Esophagus squamous epithelium (tissue), 5 donors: ENCODE data around the gene OS9. TPM values are rescaled to one million over a fixed set of nuclear protein-coding genes. Genes with fewer than 3 reads are reported as not detected.

Source experiments
- DNase-seq: peaks from one replicate; lab custom pipeline; 2025; lab: John Stamatoyannopoulos, UW
- H3K27ac ChIP-seq, 4 donors: fragments of 200-600 bp; sonication (generic); one replicate each; pipeline ENCODE4 v1.5.1; 2016 to 2019; ENCODE audit warnings: mild to moderate bottlenecking in 1 of 4
- H3K27me3 ChIP-seq, 4 donors: fragments of 200-600 bp; sonication (generic); 1 replicate in 3 of 4; 2 replicates in 1 of 4; pipeline versions ENCODE4 v1.5.1 to v1.6.0; 2017 to 2021; ENCODE audit warnings: antibody characterized with exemption in 1 of 4
- H3K36me3 ChIP-seq, 3 donors: fragments of 200-600 bp; sonication (generic); one replicate each; pipeline ENCODE4 v1.5.1; 2016 to 2019
- H3K4me1 ChIP-seq, 3 donors: fragments of 200-600 bp; sonication (generic); one replicate each; pipeline ENCODE4 v1.5.1; 2017 to 2019
- H3K4me3 ChIP-seq, 4 donors: fragments of 200-600 bp; sonication (generic); 1 replicate in 3 of 4; 2 replicates in 1 of 4; pipeline ENCODE4 v1.5.1; 2016 to 2019; ENCODE audit warnings: mild to moderate bottlenecking in 2 of 4, moderate library complexity in 1 of 4
- H3K9me3 ChIP-seq, 3 donors: fragments of 200-600 bp; sonication (generic); one replicate each; pipeline ENCODE4 v1.5.1; 2016 to 2019
- POLR2A ChIP-seq, 4 donors: fragments of 450-650 bp; IDR thresholded peaks; one replicate each; pipeline ENCODE4 v1.6.1; 2017; ENCODE audit warnings: antibody characterized with exemption in 4 of 4, mild to moderate bottlenecking in 4 of 4, moderate library complexity in 3 of 4
- WGBS, 2 donors: methylation state at CpG; one replicate each; pipeline ENCODE4 v1.1.5; 2018; 5-methylcytosine and 5-hydroxymethylcytosine counted together
- intact Hi-C: fragments of 100-400 bp; cut with DNase I; formaldehyde crosslinking; loops from one replicate; pipeline ENCODE4 v1.15.0; 2022
- total RNA-seq, 4 donors: library from RNA; depleted of rRNA; stranded (reverse); fragments of >200 nt; gene quantifications; one replicate each; pipeline ENCODE4 v1.1.0, GENCODE V29; 2016
- TF ChIP-seq, protein P1 (sequence below), 6 experiments: fragments of 450-650 bp in 4 of 6; fragments of 200-600 bp in 2 of 6; sonication (generic) in 2 of 6; IDR thresholded peaks; one replicate each; pipeline ENCODE4 v1.5.1; 2016 to 2019; ENCODE audit warnings: antibody characterized with exemption in 6 of 6, mild to moderate bottlenecking in 4 of 6, moderate library complexity in 4 of 6
- donor health status: DM: yes; HTN: yes; CAD: no.

Gene OS9
- total RNA-seq, 4 donors from 2014 or later: 151 to 231 (median 168) TPM

DNA sequence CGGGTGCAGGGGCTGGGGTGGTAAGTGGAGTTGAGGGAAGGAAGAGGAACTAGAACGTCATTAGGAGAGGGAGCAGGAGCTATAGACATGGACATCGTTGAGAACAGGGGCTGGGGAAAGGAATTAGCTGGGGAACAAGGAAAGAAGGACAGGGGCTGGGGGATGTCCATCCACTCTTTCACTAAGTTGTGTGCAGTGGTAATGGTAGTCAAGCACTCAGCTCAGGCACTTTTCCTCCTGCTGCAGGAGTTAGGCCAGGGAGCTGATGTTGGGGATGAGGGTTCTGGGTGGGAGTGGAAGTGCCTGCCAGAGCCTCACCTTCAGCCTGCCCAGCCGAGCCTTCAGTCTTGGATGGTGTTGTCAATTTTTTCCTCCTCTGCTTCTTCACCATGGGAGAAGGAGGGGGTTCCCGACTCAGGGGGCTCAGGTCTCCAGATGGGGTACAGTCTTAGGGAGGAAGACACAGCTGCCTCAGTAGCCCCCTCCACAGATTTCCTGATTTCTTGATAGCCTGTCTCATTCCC, 35.5 kb downstream of the OS9 start:
- 55 to 60% methylated on average over 4 to 5 of the region's 5 CpGs for WGBS, 2 donors
- intact Hi-C loops: no loop called here
- no peak for DNase-seq

DNA sequence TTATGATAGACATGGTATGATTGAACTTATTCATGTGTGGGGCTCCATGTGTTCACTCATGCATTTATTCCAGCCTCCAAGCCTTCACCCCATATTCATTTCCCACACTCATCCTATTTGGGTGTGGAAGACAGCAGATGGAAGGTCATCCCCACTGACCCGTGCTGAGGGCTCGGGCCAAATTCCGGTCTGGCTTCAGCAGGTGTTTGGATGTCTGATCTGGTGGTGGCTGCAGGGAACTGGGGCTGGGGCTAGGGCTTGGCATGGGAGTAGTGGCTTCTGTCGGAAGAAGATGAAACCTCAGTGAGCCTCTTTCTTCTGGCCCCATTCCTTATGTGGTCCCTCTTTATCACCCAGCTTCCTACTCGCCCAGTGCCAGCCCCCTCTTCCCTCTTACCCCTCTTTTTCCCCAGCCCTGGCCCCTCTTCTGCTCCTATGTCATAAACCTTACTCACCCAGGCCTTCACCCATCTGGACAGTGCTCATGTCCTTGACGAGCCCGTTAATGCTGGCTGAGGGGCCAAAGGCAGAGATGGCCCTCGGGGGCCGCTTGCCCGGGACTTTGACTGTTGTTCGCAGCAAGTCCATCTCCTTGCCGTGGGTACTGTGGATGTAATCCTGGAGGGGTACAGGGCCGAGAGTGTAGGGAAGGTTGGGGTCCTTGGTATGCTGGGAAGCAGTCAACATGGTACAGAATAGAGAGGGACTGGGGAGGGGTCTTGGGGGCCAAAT, 36.6 kb downstream of the OS9 start:
- intact Hi-C loops: no loop called here
- Histone ChIP-seq H3K4me3 (no peak overlapping the region), H3K27me3 (peaks cover 0 to 43% (median 4%) of the 10 kb centered on the region in 4 donors)

More for the DNA sequence above, 35.5 kb downstream of the OS9 start:
- Histone ChIP-seq H3K27me3 (peaks cover 0 to 36% (median 0%) of the 10 kb centered on the region in 4 donors), H3K36me3 (peaks cover 0 to 10% (median 0%) of the 10 kb centered on the region in 3 donors), H3K9me3 (no peaks in the 10 kb centered on the region), H3K4me1 (peaks cover 8 to 26% (median 15%) of the 10 kb centered on the region in 3 donors), H3K27ac (no peak overlapping the region), H3K4me3 (no peak overlapping the region)
- TF ChIP-seq POLR2A (IDR thresholded peaks at IDR 0.05): no peak
- TF ChIP-seq, protein P1, sequence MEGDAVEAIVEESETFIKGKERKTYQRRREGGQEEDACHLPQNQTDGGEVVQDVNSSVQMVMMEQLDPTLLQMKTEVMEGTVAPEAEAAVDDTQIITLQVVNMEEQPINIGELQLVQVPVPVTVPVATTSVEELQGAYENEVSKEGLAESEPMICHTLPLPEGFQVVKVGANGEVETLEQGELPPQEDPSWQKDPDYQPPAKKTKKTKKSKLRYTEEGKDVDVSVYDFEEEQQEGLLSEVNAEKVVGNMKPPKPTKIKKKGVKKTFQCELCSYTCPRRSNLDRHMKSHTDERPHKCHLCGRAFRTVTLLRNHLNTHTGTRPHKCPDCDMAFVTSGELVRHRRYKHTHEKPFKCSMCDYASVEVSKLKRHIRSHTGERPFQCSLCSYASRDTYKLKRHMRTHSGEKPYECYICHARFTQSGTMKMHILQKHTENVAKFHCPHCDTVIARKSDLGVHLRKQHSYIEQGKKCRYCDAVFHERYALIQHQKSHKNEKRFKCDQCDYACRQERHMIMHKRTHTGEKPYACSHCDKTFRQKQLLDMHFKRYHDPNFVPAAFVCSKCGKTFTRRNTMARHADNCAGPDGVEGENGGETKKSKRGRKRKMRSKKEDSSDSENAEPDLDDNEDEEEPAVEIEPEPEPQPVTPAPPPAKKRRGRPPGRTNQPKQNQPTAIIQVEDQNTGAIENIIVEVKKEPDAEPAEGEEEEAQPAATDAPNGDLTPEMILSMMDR (IDR thresholded peaks at IDR 0.05): no peak

GRCh38 chr12:57731411-57732080, 37.6 kb downstream of the OS9 start:
- intact Hi-C loops: no loop called here
- WGBS, 2 donors: 80 to 81% methylated on average over 14 to 17 of the region's 19 CpGs

More for the DNA sequence above, 36.6 kb downstream of the OS9 start:
- TF ChIP-seq POLR2A (IDR thresholded peaks at IDR 0.05): no peak
- TF ChIP-seq, protein P1 (IDR thresholded peaks at IDR 0.05): no peak
- DNase-seq: no peak
- Histone ChIP-seq H3K27ac (no peak overlapping the region), H3K4me1 (peaks cover 8 to 26% (median 13%) of the 10 kb centered on the region in 3 donors), H3K9me3 (no peaks in the 10 kb centered on the region), H3K36me3 (peaks cover 0 to 10% (median 0%) of the 10 kb centered on the region in 3 donors)
- 80 to 90% methylated on average over 5 to 13 of the region's 13 CpGs for WGBS, 2 donors

GRCh38 chr12:57732270-57732669, 38.3 kb downstream of the OS9 start:
- Histone ChIP-seq H3K27me3 (peaks cover 12 to 57% (median 18%) of the 10 kb centered on the region in 4 donors), H3K4me1 (peaks cover 13 to 26% (median 16%) of the 10 kb centered on the region in 3 donors), H3K9me3 (no peaks in the 10 kb centered on the region), H3K27ac (no peak overlapping the region), H3K36me3 (peaks cover 0 to 15% (median 0%) of the 10 kb centered on the region in 3 donors), H3K4me3 (no peak overlapping the region)
- no peak for DNase-seq
- no peak for TF ChIP-seq POLR2A (IDR thresholded peaks at IDR 0.05)
- TF ChIP-seq, protein P1 (IDR thresholded peaks at IDR 0.05): no peak
- WGBS, 2 donors: 67 to 93% methylated on average over 1 to 2 of the region's 4 CpGs
- intact Hi-C loops: no loop called here

More at GRCh38 chr12:57731411-57732080, 37.6 kb downstream of the OS9 start:
- TF ChIP-seq, protein P1 (IDR thresholded peaks at IDR 0.05): no peak
- TF ChIP-seq POLR2A (IDR thresholded peaks at IDR 0.05): no peak
- Histone ChIP-seq H3K27me3 (peaks cover 8 to 50% (median 12%) of the 10 kb centered on the region in 4 donors), H3K27ac (no peak overlapping the region), H3K36me3 (peaks cover 0 to 10% (median 0%) of the 10 kb centered on the region in 3 donors), H3K4me1 (peaks cover 14 to 26% (median 16%) of the 10 kb centered on the region in 3 donors), H3K4me3 (no peak overlapping the region), H3K9me3 (no peaks in the 10 kb centered on the region)
- DNase-seq: no peak
